Activated CD4-positive, alpha-beta memory T cell treated with anti-CD3 and anti-CD28 coated beads, Interleukin-2, amount 10 ng/mL, durations not matched to agents 7 days and 5 days (primary cell): ENCODE results near the gene KIRREL3. TPM values are rescaled to one million over a fixed set of nuclear protein-coding genes. Genes with fewer than 3 reads are reported as not detected.
A peak's percentile ranks its signal among the peaks of the same experiment; 100 is the strongest.

Experiments used
- CTCF ChIA-PET: fragments of 350-600 bp; sonication (Branson Sonifier 250); formaldehyde crosslinking; loops from one replicate; lab custom pipeline; 2021; ENCODE audit warnings: antibody characterized with exemption, inconsistent platforms; lab: Charles Lee
- POLR2A ChIA-PET: fragments of 350-600 bp; sonication (Branson Sonifier 250); formaldehyde crosslinking; loops from one replicate; lab custom pipeline; 2021; ENCODE audit warnings: antibody characterized with exemption; lab: Charles Lee
- DNase-seq: peaks from one replicate; pipeline ENCODE4 v3.0.0-alpha.2; 2020
- H3K27ac Mint-ChIP-seq: one replicate; pipeline ENCODE4 v1.8.0; 2021; ENCODE audit warnings: mild to moderate bottlenecking, mixed read lengths
- H3K27me3 Mint-ChIP-seq: one replicate; pipeline ENCODE4 v1.8.0; 2021; ENCODE audit warnings: mixed read lengths
- H3K36me3 Mint-ChIP-seq: one replicate; pipeline ENCODE4 v1.8.0; 2021; ENCODE audit warnings: low read depth, mixed read lengths
- H3K4me1 Mint-ChIP-seq: one replicate; pipeline ENCODE4 v1.8.0; 2021; ENCODE audit warnings: mixed read lengths
- H3K4me3 Mint-ChIP-seq: one replicate; pipeline ENCODE4 v1.8.0; 2021; ENCODE audit warnings: mild to moderate bottlenecking, mixed read lengths
- H3K9me3 Mint-ChIP-seq: one replicate; pipeline ENCODE4 v1.8.0; 2021; ENCODE audit warnings: mixed read lengths
- total RNA-seq, 2 experiments: library from RNA; stranded (reverse); gene quantifications; one replicate each; pipeline ENCODE4 v1.2.3, GENCODE V29; 2021

The KIRREL3 gene
- total RNA-seq, 2 experiments from 2014 or later: not detected

- peaks cover 6% of the 10 kb centered on the region for H3K27me3 Mint-ChIP-seq
- ChIA-PET CTCF (no interaction called here), POLR2A (no interaction called here)
- H3K36me3 Mint-ChIP-seq: no peaks in the 10 kb centered on the region
- no peak overlapping the region for H3K27ac Mint-ChIP-seq
- no peak overlapping the region for H3K4me3 Mint-ChIP-seq
- H3K4me1 Mint-ChIP-seq: no peaks in the 10 kb centered on the region
- no peak for DNase-seq
- H3K9me3 Mint-ChIP-seq: no peaks in the 10 kb centered on the region
Observed at GRCh38 chr11:126732981-126733380, 267.6 kb downstream of the KIRREL3 start.

GRCh38 chr11:126731576-126732142 lies 268.9 kb downstream of the KIRREL3 start:
- CTCF ChIA-PET: no interaction called here
- H3K4me1 Mint-ChIP-seq: no peaks in the 10 kb centered on the region
- no peak overlapping the region for H3K27ac Mint-ChIP-seq
- peaks cover 4% of the 10 kb centered on the region for H3K27me3 Mint-ChIP-seq
- H3K4me3 Mint-ChIP-seq: no peak overlapping the region
- no peak for DNase-seq
- POLR2A ChIA-PET: interaction anchor here (1.0 kb wide), 1 partner anchor 125 kb away, joined by 3 read pairs; no protein-coding TSS in a partner anchor
- no peaks in the 10 kb centered on the region for H3K36me3 Mint-ChIP-seq
- no peaks in the 10 kb centered on the region for H3K9me3 Mint-ChIP-seq

GRCh38 chr11:126727381-126727780 lies 273.2 kb downstream of the KIRREL3 start:
- no peak overlapping the region for H3K27ac Mint-ChIP-seq
- H3K36me3 Mint-ChIP-seq: no peaks in the 10 kb centered on the region
- ChIA-PET CTCF (interaction anchor here (1.4 kb wide), 1 partner anchor 11 kb away, joined by 3 read pairs; no protein-coding TSS in a partner anchor), POLR2A (no interaction called here)
- H3K9me3 Mint-ChIP-seq: no peaks in the 10 kb centered on the region
- no peak overlapping the region for H3K4me3 Mint-ChIP-seq
- H3K27me3 Mint-ChIP-seq: no peaks in the 10 kb centered on the region
- no peak for DNase-seq
- H3K4me1 Mint-ChIP-seq: no peaks in the 10 kb centered on the region

GRCh38 chr11:126725521-126725920 lies 275.0 kb downstream of the KIRREL3 start:
- no peaks in the 10 kb centered on the region for H3K27me3 Mint-ChIP-seq
- H3K36me3 Mint-ChIP-seq: no peaks in the 10 kb centered on the region
- ChIA-PET CTCF (interaction anchor here (1.3 kb wide), 1 partner anchor 9 kb away, joined by 3 read pairs; no protein-coding TSS in a partner anchor), POLR2A (no interaction called here)
- DNase-seq: no peak
- H3K27ac Mint-ChIP-seq: no peak overlapping the region
- H3K4me1 Mint-ChIP-seq: no peaks in the 10 kb centered on the region
- H3K9me3 Mint-ChIP-seq: no peaks in the 10 kb centered on the region
- no peak overlapping the region for H3K4me3 Mint-ChIP-seq

GRCh38 chr11:126725043-126725442 lies 275.5 kb downstream of the KIRREL3 start:
- ChIA-PET CTCF (interaction anchor here (1.3 kb wide), 1 partner anchor 9 kb away, joined by 3 read pairs; no protein-coding TSS in a partner anchor), POLR2A (no interaction called here)
- no peak overlapping the region for H3K27ac Mint-ChIP-seq

GRCh38 chr11:126723665-126724045 lies 276.9 kb downstream of the KIRREL3 start:
- no peaks in the 10 kb centered on the region for H3K27me3 Mint-ChIP-seq
- no peaks in the 10 kb centered on the region for H3K9me3 Mint-ChIP-seq
- no peak overlapping the region for H3K27ac Mint-ChIP-seq
- no peak overlapping the region for H3K4me3 Mint-ChIP-seq
- H3K36me3 Mint-ChIP-seq: no peaks in the 10 kb centered on the region
- POLR2A ChIA-PET: no interaction called here
- CTCF ChIA-PET: no interaction called here
- DNase-seq: no peak
- H3K4me1 Mint-ChIP-seq: no peaks in the 10 kb centered on the region

More at GRCh38 chr11:126725043-126725442, 275.5 kb downstream of the KIRREL3 start:
- H3K4me1 Mint-ChIP-seq: no peaks in the 10 kb centered on the region
- H3K9me3 Mint-ChIP-seq: no peaks in the 10 kb centered on the region
- no peaks in the 10 kb centered on the region for H3K36me3 Mint-ChIP-seq
- DNase-seq: no peak
- H3K27me3 Mint-ChIP-seq: no peaks in the 10 kb centered on the region
- H3K4me3 Mint-ChIP-seq: no peak overlapping the region

GRCh38 chr11:126722956-126723664 lies 277.5 kb downstream of the KIRREL3 start:
- no peaks in the 10 kb centered on the region for H3K27me3 Mint-ChIP-seq
- H3K9me3 Mint-ChIP-seq: no peaks in the 10 kb centered on the region
- H3K27ac Mint-ChIP-seq: no peak overlapping the region
- ChIA-PET CTCF (no interaction called here), POLR2A (no interaction called here)
- no peaks in the 10 kb centered on the region for H3K4me1 Mint-ChIP-seq
- DNase-seq: no peak
- no peak overlapping the region for H3K4me3 Mint-ChIP-seq
- no peaks in the 10 kb centered on the region for H3K36me3 Mint-ChIP-seq

GRCh38 chr11:126722006-126722736 lies 278.4 kb downstream of the KIRREL3 start:
- Mint-ChIP-seq H3K27ac (no peak overlapping the region), H3K4me1 (no peaks in the 10 kb centered on the region), H3K9me3 (no peaks in the 10 kb centered on the region), H3K4me3 (no peak overlapping the region), H3K27me3 (no peaks in the 10 kb centered on the region), H3K36me3 (no peaks in the 10 kb centered on the region)
- CTCF ChIA-PET: no interaction called here
- POLR2A ChIA-PET: no interaction called here
- no peak for DNase-seq

GRCh38 chr11:126720539-126721235 lies 279.9 kb downstream of the KIRREL3 start:
- H3K4me1 Mint-ChIP-seq: no peaks in the 10 kb centered on the region
- no peaks in the 10 kb centered on the region for H3K27me3 Mint-ChIP-seq
- POLR2A ChIA-PET: no interaction called here
- no peaks in the 10 kb centered on the region for H3K36me3 Mint-ChIP-seq
- CTCF ChIA-PET: interaction anchor here (0.7 kb wide), 1 partner anchor 440 kb away, joined by 3 read pairs; no protein-coding TSS in a partner anchor
- H3K27ac Mint-ChIP-seq: no peak overlapping the region
- H3K9me3 Mint-ChIP-seq: no peaks in the 10 kb centered on the region
- no peak for DNase-seq
- H3K4me3 Mint-ChIP-seq: no peak overlapping the region

GRCh38 chr11:126719740-126720139 lies 280.8 kb downstream of the KIRREL3 start:
- no peaks in the 10 kb centered on the region for H3K9me3 Mint-ChIP-seq
- no peaks in the 10 kb centered on the region for H3K4me1 Mint-ChIP-seq
- H3K36me3 Mint-ChIP-seq: no peaks in the 10 kb centered on the region
- H3K4me3 Mint-ChIP-seq: no peak overlapping the region
- no peaks in the 10 kb centered on the region for H3K27me3 Mint-ChIP-seq
- H3K27ac Mint-ChIP-seq: no peak overlapping the region
- ChIA-PET CTCF (interaction anchor here (1.3 kb wide), 1 partner anchor 260 kb away, joined by 3 read pairs; no protein-coding TSS in a partner anchor), POLR2A (no interaction called here)
- DNase-seq: no peak

GRCh38 chr11:126718276-126718675 lies 282.3 kb downstream of the KIRREL3 start:
- Mint-ChIP-seq H3K4me1 (no peaks in the 10 kb centered on the region), H3K4me3 (no peak overlapping the region), H3K9me3 (no peaks in the 10 kb centered on the region), H3K27ac (no peak overlapping the region), H3K27me3 (no peaks in the 10 kb centered on the region), H3K36me3 (no peaks in the 10 kb centered on the region)
- DNase-seq: no peak
- CTCF ChIA-PET: interaction anchor here (1.3 kb wide), 1 partner anchor 261 kb away, joined by 3 read pairs; no protein-coding TSS in a partner anchor
- POLR2A ChIA-PET: no interaction called here

- ChIA-PET CTCF (interaction anchor here (0.8 to 2.2 kb wide), 7 partner anchors 9 to 274 kb away, joined by 3 to 14 read pairs (median 3); no protein-coding TSS in a partner anchor), POLR2A (no interaction called here)
- Mint-ChIP-seq H3K9me3 (no peaks in the 10 kb centered on the region), H3K27me3 (peaks cover 1% of the 10 kb centered on the region), H3K4me1 (no peaks in the 10 kb centered on the region), H3K27ac (no peak overlapping the region), H3K36me3 (no peaks in the 10 kb centered on the region), H3K4me3 (no peak overlapping the region)
- peak; percentile 41 for DNase-seq
Observed at GRCh38 chr11:126716456-126717083, 284.0 kb downstream of the KIRREL3 start.
